GF-D8 (cell line): Measurements from ENCODE around the gene NOTCH3.
A peak's percentile ranks its signal among the peaks of the same experiment; 100 is the strongest.

Experiments
- DNase-seq: peaks from one replicate; lab custom pipeline; 2025; lab: John Stamatoyannopoulos, UW

Gene NOTCH3

GRCh38 chr19:15195371-15196334, 5.1 kb downstream of the NOTCH3 start:
- DNase-seq: no peak

GRCh38 chr19:15194938-15195337, 5.9 kb downstream of the NOTCH3 start:
- DNase-seq: no peak

- DNase-seq: no peak
Measured at GRCh38 chr19:15191982-15192381, 8.8 kb downstream of the NOTCH3 start.

DNA sequence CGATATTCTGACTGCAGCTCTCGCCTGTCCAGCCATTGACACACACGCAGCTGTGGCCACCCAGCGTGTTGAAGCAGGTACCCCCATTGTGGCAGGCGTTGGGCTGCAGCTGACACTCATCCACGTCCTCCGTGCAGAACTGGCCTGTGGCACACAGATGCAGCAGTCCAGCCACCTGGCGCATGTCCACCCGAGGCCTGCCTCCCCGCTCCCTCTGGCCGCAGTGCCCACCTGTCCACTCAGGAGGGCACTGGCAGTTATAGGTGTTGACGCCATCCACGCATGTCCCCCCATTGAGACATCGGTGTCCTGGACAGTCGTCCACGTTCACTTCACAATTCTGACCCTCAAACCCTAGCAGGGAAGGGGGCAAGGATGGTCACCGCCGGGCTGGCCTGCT, 9.3 kb downstream of the NOTCH3 start:
- no peak for DNase-seq

GRCh38 chr19:15188851-15189250, 11.9 kb downstream of the NOTCH3 start:
- DNase-seq: no peak

DNA sequence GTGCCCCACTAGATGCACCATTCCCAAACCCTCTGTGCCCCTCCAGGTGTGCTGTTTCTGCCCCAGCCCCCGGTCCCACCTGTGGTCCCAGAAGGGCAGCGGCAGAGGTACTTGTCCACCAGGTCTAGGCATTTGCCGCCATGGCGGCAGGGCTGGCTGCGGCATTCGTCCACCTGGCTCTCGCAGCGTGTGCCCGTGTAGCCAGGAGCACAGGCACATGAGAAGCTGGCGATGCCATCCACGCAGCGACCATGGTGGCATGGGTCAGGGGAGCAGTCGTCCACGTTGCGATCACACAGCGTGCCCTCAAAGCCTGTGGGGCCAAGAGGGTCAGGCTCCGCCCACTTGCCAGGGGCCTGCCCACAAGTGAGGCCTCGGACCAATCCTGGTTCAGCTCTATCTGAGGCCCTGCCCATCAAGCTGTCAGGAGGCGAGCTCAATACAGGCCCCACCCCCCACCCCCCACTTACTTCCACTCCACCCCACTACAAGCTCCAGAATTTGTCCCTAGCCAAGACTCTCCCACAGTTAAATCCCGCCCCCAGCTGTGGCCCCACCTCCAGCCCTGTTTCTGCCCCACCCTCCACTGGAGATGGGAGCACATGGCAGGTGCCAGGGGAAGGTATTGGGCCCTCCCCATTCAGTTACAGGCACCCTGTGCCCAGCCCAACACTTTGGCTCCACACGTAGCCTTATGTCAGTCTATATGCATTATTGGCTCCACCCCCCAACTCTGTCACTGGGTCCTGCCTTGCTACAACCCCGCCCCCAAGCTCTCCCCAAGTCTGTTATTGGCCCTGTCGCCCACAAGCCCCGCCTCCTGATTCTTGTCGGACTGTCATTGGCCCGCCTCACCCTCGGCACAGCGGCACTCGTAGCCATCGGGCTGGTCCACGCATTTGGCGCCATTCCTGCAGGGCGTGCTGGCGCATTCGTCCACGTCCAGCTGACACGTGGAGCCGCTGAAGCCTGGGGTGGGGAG, 13.5 kb downstream of the NOTCH3 start:
- DNase-seq: no peak

- DNase-seq: no peak
Measured at GRCh38 chr19:15185188-15185587, 15.6 kb downstream of the NOTCH3 start.

DNA sequence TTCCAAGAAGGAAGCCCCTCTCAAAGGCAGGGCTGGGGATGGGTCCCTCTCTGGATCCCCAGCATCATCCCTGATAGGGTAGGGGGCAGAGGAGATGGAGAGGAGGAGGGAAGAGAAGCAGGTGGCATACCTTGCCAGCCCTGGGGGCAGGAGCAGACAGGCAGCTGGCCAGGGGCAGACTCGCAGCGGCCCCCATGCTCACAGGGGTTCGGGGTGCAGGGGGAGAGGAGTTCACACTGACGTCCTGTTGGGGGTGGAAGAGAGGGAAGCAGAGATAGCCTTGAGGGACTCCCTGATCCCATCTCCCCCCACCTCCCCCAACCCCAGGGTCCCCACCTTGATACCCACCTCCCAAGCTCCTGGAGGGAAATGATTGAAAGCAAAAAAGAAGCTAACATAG, 16.0 kb downstream of the NOTCH3 start:
- DNase-seq: no peak

- no peak for DNase-seq
Measured at GRCh38 chr19:15181394-15181793, 19.4 kb downstream of the NOTCH3 start.

DNA sequence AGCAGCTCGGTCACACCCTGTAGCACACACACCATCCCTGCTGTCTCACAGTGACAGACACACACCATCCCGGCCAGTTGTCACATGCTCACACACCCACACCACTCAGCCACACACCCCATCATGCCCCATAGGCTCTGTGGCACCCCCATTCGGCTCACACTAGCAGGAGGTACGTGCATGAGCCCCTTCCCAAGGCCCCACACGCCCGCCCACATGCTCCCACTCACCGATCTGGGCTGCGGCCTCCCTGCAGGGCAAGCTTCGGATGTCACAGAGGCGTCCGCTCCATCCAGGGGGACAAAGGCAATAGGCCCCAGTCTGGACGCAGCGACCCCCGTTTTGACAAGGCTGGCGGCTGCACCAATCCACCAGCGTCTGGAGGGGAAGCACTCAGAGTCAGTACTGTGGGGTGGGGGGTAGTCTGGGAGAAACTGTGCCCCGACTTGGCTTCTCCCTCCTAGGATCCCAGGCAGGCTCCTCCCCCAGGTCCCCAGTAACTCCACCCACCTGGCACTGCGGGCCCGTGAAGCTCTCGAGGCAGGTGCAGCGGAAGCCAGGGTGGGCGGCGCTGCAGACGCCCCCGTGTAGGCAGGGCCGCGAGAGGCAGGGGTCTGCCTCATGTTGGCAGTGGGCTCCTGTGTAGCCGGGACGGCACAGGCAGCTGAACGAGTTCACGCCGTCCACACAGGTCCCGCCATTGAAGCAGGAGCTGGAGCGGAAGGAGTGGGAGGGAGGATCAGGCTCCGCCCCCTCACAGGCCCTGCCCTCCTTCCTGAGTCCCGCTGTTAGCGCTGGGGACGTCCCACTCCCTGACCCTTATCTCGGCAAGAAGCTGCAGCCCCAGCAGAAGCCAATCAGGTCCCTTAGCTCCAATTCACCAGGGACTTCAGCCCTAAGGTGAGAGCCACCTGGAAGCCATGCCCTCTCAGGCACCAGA, 20.1 kb downstream of the NOTCH3 start:
- DNase-seq: no peak

DNA sequence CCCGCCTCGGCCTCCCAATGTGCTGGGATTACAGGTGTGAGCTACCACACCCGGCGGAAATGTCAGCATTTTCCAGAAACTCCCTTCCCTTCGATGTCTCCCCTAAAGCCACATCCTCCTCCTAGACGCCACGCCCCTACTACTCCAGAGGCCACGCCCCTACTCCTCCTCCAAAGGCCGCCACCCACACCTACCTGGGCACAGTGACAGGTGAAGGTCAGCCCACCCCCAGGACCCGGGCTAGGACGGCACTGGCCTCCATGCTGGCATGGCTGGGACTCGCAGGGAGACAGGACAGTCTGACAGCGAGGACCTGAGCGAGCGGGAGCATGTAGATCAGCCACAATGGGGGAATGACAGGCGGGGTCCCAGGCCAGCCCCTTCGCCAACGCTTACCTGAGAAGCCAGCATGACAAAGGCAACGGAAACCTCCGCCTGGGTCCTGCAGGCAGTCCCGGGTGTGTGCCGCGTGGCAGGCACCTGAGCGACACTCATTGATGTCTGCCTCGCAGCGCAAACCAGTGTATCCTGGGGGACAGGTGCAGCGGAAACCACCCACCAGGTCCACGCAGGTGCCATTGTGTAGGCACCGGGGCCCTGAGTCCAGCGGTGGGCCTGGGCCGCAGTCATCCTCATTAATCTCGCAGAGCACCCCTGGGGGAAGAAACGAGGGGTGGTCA, 22.0 kb downstream of the NOTCH3 start:
- DNase-seq: no peak

- peak; percentile 12 for DNase-seq
Measured at GRCh38 chr19:15177269-15178116, 23.3 kb downstream of the NOTCH3 start.

DNA sequence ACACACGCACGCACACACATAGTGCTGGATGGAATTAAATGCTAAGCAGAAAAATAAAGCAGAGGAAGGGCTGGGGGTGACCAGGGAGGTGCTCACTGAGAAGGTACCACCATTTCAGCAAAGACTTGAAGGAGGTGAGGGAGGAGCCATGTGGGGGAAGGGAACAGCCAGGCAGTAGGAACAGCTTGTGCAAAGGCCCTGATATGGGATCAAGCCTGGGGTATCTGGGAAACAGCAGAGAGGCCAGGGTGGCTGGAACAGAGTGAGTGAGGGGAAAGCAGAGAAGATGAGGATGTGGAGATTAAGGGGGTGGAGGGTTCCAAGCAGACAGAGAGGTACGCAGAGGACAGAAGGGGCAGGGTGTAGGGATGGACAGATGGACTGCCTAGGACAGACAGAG, 25.2 kb downstream of the NOTCH3 start:
- DNase-seq: no peak

GRCh38 chr19:15173746-15174404, 26.9 kb downstream of the NOTCH3 start:
- DNase-seq: no peak

DNA sequence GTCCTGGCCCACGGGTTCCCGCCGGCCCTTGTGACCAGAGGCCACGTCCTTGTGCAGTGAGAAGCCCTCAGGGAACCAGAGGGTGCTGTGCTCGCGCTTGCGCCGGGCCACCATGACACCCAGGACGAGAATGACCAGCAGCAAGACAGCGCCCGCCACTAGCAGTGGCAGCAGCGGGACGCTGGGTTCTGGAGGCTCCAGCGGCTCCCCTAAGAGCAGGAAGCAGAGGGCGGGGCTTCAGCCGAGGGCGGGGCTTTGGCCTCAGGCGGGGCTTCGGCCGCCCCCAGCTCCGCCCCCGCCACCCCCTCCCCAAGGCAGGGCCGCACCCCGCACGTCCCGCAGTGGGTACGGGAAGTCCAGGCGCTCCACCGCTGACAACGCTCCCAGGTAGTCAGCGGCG, 30.4 kb downstream of the NOTCH3 start:
- DNase-seq: no peak

DNA sequence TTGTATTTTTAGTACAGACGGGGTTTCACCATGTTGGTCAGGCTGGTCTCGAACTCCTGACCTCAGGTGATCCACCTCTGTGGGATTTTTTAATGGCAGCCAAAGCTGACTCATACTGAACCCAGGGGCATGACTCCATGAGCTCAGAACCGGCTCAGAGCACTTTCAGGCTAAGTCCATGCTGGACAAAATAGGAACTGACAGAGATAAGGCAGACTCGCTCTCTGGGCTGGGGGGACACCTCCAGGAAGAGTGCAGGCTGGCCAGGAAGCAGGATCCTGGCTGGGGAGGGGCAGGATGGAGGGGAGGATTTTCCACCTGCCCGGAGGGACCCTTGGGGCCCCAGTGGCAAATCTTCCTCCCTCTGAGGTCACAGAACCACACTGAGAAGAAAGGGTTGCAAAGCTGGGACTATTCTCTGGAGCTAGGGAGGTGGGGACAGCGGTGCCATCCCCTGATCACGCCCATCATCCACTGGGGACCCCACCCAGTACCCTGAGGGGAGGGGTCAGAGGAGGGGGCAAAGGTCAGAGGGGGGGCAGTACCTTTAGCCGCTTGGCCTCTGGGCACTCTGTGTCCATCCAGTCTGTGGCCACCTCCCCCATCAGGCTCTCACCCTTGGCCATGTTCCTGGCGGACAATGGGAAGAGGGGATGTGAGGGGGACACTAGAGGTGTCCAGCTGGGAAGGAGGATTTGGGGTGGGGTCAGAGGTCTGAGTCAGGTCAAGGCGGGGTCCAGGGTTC, 31.1 kb downstream of the NOTCH3 start:
- DNase-seq: no peak

GRCh38 chr19:15166700-15167099, 34.1 kb downstream of the NOTCH3 start:
- no peak for DNase-seq
